Naive B cell (primary cell): ENCODE measurements around the gene DTYMK. TPM values are rescaled to one million over a fixed set of nuclear protein-coding genes. Genes with fewer than 3 reads are reported as not detected.

ENCODE experiments used
- ATAC-seq, 2 donors: fragments of 150-1000 bp; cut with Tn5 transposase; 2 replicates each; pipeline ENCODE4 v1.10.0; 2021; ENCODE audit warnings: low read depth in 2 of 2, mild to moderate bottlenecking in 2 of 2, moderate library complexity in 2 of 2
- DNase-seq: peaks from one replicate; pipeline ENCODE4 v3.0.0; 2022
- H3K27ac Mint-ChIP-seq, 6 donors: one replicate each; pipeline ENCODE4 v1.8.0; 2020 to 2022; ENCODE audit warnings: mild to moderate bottlenecking in 6 of 6, mixed read lengths in 6 of 6, moderate library complexity in 5 of 6, inconsistent platforms in 2 of 6
- H3K27me3 Mint-ChIP-seq, 3 donors: one replicate each; pipeline ENCODE4 v1.8.0; 2021 to 2022; ENCODE audit warnings: mixed read lengths in 3 of 3, mild to moderate bottlenecking in 1 of 3
- H3K36me3 Mint-ChIP-seq, 2 donors: one replicate each; pipeline ENCODE4 v1.8.0; 2020 to 2022; ENCODE audit warnings: mixed read lengths in 2 of 2, inconsistent platforms in 1 of 2, mild to moderate bottlenecking in 1 of 2
- H3K4me1 Mint-ChIP-seq, 3 donors: one replicate each; pipeline ENCODE4 v1.8.0; 2020 to 2022; ENCODE audit warnings: mixed read lengths in 3 of 3, inconsistent platforms in 1 of 3, mild to moderate bottlenecking in 1 of 3, moderate library complexity in 1 of 3
- H3K4me3 Mint-ChIP-seq, 8 donors: one replicate each; pipeline ENCODE4 v1.8.0; 2020 to 2022; ENCODE audit warnings: mild to moderate bottlenecking in 8 of 8, mixed read lengths in 8 of 8, moderate library complexity in 8 of 8, inconsistent platforms in 2 of 8
- H3K9me3 Mint-ChIP-seq, 7 donors: one replicate each; pipeline ENCODE4 v1.8.0; 2020 to 2022; ENCODE audit warnings: mixed read lengths in 7 of 7, mild to moderate bottlenecking in 5 of 7, inconsistent platforms in 2 of 7, moderate library complexity in 1 of 7
- polyA plus RNA-seq, 6 donors: library from polyadenylated mRNA; unstranded; fragments of 300-500 nt; fragmentation: Illumina TruSeq; gene quantifications; one replicate each; pipeline ENCODE4 v1.2.3, GENCODE V29; 2021; ENCODE audit warnings: low read depth in 6 of 6

The DTYMK gene
- polyA plus RNA-seq, 6 donors from 2014 or later: 27.6 to 38.3 (median 36.6) TPM

GRCh38 chr2:241660593-241661213 lies 25.9 kb downstream of the DTYMK start:
- Mint-ChIP-seq H3K27me3 (no peaks in the 10 kb centered on the region), H3K4me1 (no peaks in the 10 kb centered on the region), H3K36me3 (peaks cover 0 to 17% of the 10 kb centered on the region in 2 donors), H3K9me3 (no peaks in the 10 kb centered on the region), H3K4me3 (no peak overlapping the region), H3K27ac (peak overlapping the region in 2 of 6 donors; percentile 54 to 59)
- no peak for ATAC-seq
- DNase-seq: no peak

GRCh38 chr2:241659150-241659739 lies 27.4 kb downstream of the DTYMK start:
- no peaks in the 10 kb centered on the region for H3K27me3 Mint-ChIP-seq
- no peak overlapping the region for H3K4me3 Mint-ChIP-seq
- peak; percentile 10 for DNase-seq
- peak in 1 of 2 donors; percentile 12 for ATAC-seq
- H3K36me3 Mint-ChIP-seq: peaks cover 0 to 21% of the 10 kb centered on the region in 2 donors
- no peaks in the 10 kb centered on the region for H3K9me3 Mint-ChIP-seq
- no peaks in the 10 kb centered on the region for H3K4me1 Mint-ChIP-seq
- no peak overlapping the region for H3K27ac Mint-ChIP-seq

- Mint-ChIP-seq H3K4me3 (no peak overlapping the region), H3K27me3 (no peaks in the 10 kb centered on the region), H3K36me3 (peaks cover 0 to 21% of the 10 kb centered on the region in 2 donors), H3K27ac (no peak overlapping the region), H3K9me3 (no peaks in the 10 kb centered on the region), H3K4me1 (no peaks in the 10 kb centered on the region)
- no peak for ATAC-seq
- DNase-seq: no peak
These were observed 28.3 kb downstream of the DTYMK start for GRCh38 chr2:241658296-241658695.

- ATAC-seq: no peak
- no peaks in the 10 kb centered on the region for H3K4me1 Mint-ChIP-seq
- H3K27me3 Mint-ChIP-seq: no peaks in the 10 kb centered on the region
- DNase-seq: no peak
- H3K36me3 Mint-ChIP-seq: peaks cover 0 to 21% of the 10 kb centered on the region in 2 donors
- H3K4me3 Mint-ChIP-seq: no peak overlapping the region
- H3K27ac Mint-ChIP-seq: peak overlapping the region in 1 of 6 donors; percentile 15
- H3K9me3 Mint-ChIP-seq: no peaks in the 10 kb centered on the region
These were observed 28.8 kb downstream of the DTYMK start for GRCh38 chr2:241657786-241658254.

- Mint-ChIP-seq H3K27ac (no peak overlapping the region), H3K4me1 (no peaks in the 10 kb centered on the region), H3K9me3 (no peaks in the 10 kb centered on the region), H3K4me3 (no peak overlapping the region), H3K27me3 (no peaks in the 10 kb centered on the region), H3K36me3 (peaks cover 4 to 21% of the 10 kb centered on the region in 2 donors)
- ATAC-seq (no peak), DNase-seq (no peak)
These were observed 30.3 kb downstream of the DTYMK start for GRCh38 chr2:241656190-241656741.

GRCh38 chr2:241655516-241656189 lies 31.0 kb downstream of the DTYMK start:
- H3K9me3 Mint-ChIP-seq: no peaks in the 10 kb centered on the region
- H3K27ac Mint-ChIP-seq: peak overlapping the region in 3 of 6 donors; percentile 49 to 70 (median 62)
- DNase-seq (no peak), ATAC-seq (no peak)
- peaks cover 4 to 21% of the 10 kb centered on the region in 2 donors for H3K36me3 Mint-ChIP-seq
- peaks cover 0 to 4% (median 0%) of the 10 kb centered on the region in 3 donors for H3K4me1 Mint-ChIP-seq
- peak overlapping the region in 1 of 8 donors; percentile 22 for H3K4me3 Mint-ChIP-seq
- H3K27me3 Mint-ChIP-seq: no peaks in the 10 kb centered on the region

GRCh38 chr2:241654551-241654950 lies 32.1 kb downstream of the DTYMK start:
- Mint-ChIP-seq H3K27me3 (no peaks in the 10 kb centered on the region), H3K9me3 (no peaks in the 10 kb centered on the region), H3K4me3 (no peak overlapping the region), H3K36me3 (peaks cover 4 to 21% of the 10 kb centered on the region in 2 donors), H3K27ac (no peak overlapping the region), H3K4me1 (peaks cover 0 to 7% (median 0%) of the 10 kb centered on the region in 3 donors)
- ATAC-seq (no peak), DNase-seq (no peak)

GRCh38 chr2:241653210-241653750 lies 33.3 kb downstream of the DTYMK start:
- H3K4me1 Mint-ChIP-seq: peaks cover 0 to 18% (median 0%) of the 10 kb centered on the region in 3 donors
- H3K27me3 Mint-ChIP-seq: no peaks in the 10 kb centered on the region
- H3K27ac Mint-ChIP-seq: peak overlapping the region in 1 of 6 donors; percentile 28
- H3K9me3 Mint-ChIP-seq: no peaks in the 10 kb centered on the region
- DNase-seq: no peak
- ATAC-seq: no peak
- H3K4me3 Mint-ChIP-seq: no peak overlapping the region
- H3K36me3 Mint-ChIP-seq: peaks cover 4 to 21% of the 10 kb centered on the region in 2 donors

GRCh38 chr2:241652722-241653121 lies 33.9 kb downstream of the DTYMK start:
- H3K4me1 Mint-ChIP-seq: peaks cover 0 to 18% (median 5%) of the 10 kb centered on the region in 3 donors
- ATAC-seq (no peak), DNase-seq (no peak)
- peaks cover 4 to 18% of the 10 kb centered on the region in 2 donors for H3K36me3 Mint-ChIP-seq
- H3K27ac Mint-ChIP-seq: no peak overlapping the region
- no peaks in the 10 kb centered on the region for H3K27me3 Mint-ChIP-seq
- no peaks in the 10 kb centered on the region for H3K9me3 Mint-ChIP-seq
- no peak overlapping the region for H3K4me3 Mint-ChIP-seq

- peaks cover 0 to 18% (median 5%) of the 10 kb centered on the region in 3 donors for H3K4me1 Mint-ChIP-seq
- DNase-seq: no peak
- peaks cover 4 to 13% of the 10 kb centered on the region in 2 donors for H3K36me3 Mint-ChIP-seq
- no peak overlapping the region for H3K4me3 Mint-ChIP-seq
- H3K27me3 Mint-ChIP-seq: no peaks in the 10 kb centered on the region
- H3K9me3 Mint-ChIP-seq: no peaks in the 10 kb centered on the region
- H3K27ac Mint-ChIP-seq: peak overlapping the region in 1 of 6 donors; percentile 57
- no peak for ATAC-seq
These were observed 34.5 kb downstream of the DTYMK start for GRCh38 chr2:241652142-241652541.

- H3K27me3 Mint-ChIP-seq: no peaks in the 10 kb centered on the region
- no peak overlapping the region for H3K4me3 Mint-ChIP-seq
- peaks cover 0 to 4% of the 10 kb centered on the region in 2 donors for H3K36me3 Mint-ChIP-seq
- no peak for DNase-seq
- no peak overlapping the region for H3K27ac Mint-ChIP-seq
- peaks cover 0 to 18% (median 10%) of the 10 kb centered on the region in 3 donors for H3K4me1 Mint-ChIP-seq
- H3K9me3 Mint-ChIP-seq: no peaks in the 10 kb centered on the region
- no peak for ATAC-seq
These were observed 36.7 kb downstream of the DTYMK start for GRCh38 chr2:241649927-241650326.

GRCh38 chr2:241649404-241649803 lies 37.2 kb downstream of the DTYMK start:
- Mint-ChIP-seq H3K4me1 (peaks cover under 1 to 24% (median 11%) of the 10 kb centered on the region in 3 donors), H3K27me3 (no peaks in the 10 kb centered on the region), H3K27ac (no peak overlapping the region), H3K9me3 (no peaks in the 10 kb centered on the region), H3K4me3 (no peak overlapping the region), H3K36me3 (peaks cover 0 to 4% of the 10 kb centered on the region in 2 donors)
- ATAC-seq: no peak
- DNase-seq: no peak

- no peak for ATAC-seq
These were observed 38.2 kb downstream of the DTYMK start for GRCh38 chr2:241648453-241648852.

More at GRCh38 chr2:241648453-241648852, 38.2 kb downstream of the DTYMK start:
- Mint-ChIP-seq H3K9me3 (no peaks in the 10 kb centered on the region), H3K4me1 (peaks cover 5 to 26% (median 20%) of the 10 kb centered on the region in 3 donors), H3K4me3 (no peak overlapping the region), H3K27me3 (no peaks in the 10 kb centered on the region), H3K27ac (peak overlapping the region in 1 of 6 donors; percentile 30), H3K36me3 (peaks cover 0 to 4% of the 10 kb centered on the region in 2 donors)
- no peak for DNase-seq
